Subcutaneous adipose tissue (tissue), 4 donors: ENCODE data around the gene PTPRG. TPM values are rescaled to one million over a fixed set of nuclear protein-coding genes. Genes with fewer than 3 reads are reported as not detected.

ENCODE experiments used
- CTCF ChIP-seq: fragments of 450-650 bp; IDR thresholded peaks from one replicate; pipeline ENCODE4 v1.5.1; 2016; ENCODE audit warnings: low read depth, mild to moderate bottlenecking, control low read depth, antibody characterized with exemption, moderate library complexity
- total RNA-seq, 4 donors: library from RNA; depleted of rRNA; stranded (reverse); fragments of >200 nt; gene quantifications; one replicate each; pipeline ENCODE4 v1.1.0, GENCODE V29; 2016

PTPRG gene
- total RNA-seq, 4 donors from 2014 or later: 115 to 164 (median 159) TPM

- no peak for TF ChIP-seq CTCF
Measured at GRCh38 chr3:62238003-62238402, 676.6 kb downstream of the PTPRG start.

DNA sequence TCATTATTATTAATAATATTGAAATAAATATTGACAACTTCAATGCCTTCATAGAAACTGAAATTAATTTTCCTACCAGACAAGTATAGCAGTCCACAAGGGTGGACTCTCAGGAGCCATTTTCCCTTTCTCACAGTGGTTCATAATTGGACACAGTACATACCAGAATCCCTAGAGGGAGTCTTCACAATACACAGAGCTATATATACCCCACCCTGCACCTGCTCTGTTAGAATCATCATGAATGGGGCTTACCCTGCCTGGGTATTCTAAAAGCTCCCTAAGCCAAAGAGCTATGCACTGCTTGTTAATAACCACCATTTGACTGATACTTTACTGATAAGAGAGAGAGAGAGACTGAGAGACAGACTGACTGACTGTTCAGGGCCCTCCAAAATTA lies 677.1 kb downstream of the PTPRG start:
- TF ChIP-seq CTCF: no peak

- TF ChIP-seq CTCF: no peak
Measured at GRCh38 chr3:62241279-62241678, 679.9 kb downstream of the PTPRG start.

- TF ChIP-seq CTCF: no peak
Measured at GRCh38 chr3:62242831-62243509, 681.6 kb downstream of the PTPRG start.

DNA sequence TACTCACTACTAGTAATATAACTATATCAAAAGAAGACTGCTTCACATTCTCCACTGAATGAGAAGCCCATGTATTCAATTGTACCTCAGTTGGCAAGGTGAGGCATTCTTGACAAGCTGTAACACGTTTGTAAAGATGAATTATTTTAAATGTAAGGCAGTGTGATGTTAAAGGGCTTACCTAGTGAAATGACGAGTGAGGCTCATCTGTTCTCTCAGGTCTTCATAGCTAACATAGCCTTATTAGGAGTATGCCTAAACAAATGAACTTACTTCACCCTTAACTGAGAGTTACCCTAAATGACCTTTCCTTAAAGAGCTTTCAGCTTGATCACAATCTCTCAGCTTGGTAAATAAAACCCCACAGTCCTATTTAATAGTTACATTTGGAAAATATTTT lies 684.7 kb downstream of the PTPRG start:
- no peak for TF ChIP-seq CTCF

- TF ChIP-seq CTCF: no peak
Measured at GRCh38 chr3:62246985-62247384, 685.6 kb downstream of the PTPRG start.

- no peak for TF ChIP-seq CTCF
Measured at GRCh38 chr3:62248734-62249483, 687.5 kb downstream of the PTPRG start.
